HG02870 (cell line): Measurements from ENCODE around the gene CAPZB.

Experiments
- ATAC-seq: cut with Tn5 transposase; IDR thresholded peaks from one replicate; pipeline ENCODE4 v1.9.1; 2021; ENCODE audit warnings: mild to moderate bottlenecking, moderate library complexity; ENCODE audit not compliant: unreplicated experiment

The CAPZB gene

DNA sequence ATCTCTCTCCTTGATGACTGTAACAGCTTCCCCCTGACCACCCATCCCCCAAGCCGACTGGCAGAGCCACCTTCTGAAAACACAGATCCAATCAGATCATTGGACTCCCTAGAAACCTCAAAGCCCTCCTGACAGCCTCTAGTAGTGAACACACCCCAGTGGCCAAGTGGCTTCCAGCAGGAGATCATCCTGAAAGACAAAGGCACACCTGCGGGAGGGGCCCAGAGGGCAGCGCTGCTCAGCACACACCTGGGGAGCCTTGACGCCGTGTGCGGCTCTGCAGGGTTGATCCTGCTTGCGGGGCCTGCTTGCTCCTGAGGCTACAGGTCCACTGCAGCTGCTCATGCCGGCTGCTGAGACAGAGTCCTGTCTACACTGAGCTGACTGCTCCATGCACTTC, 131.7 kb downstream of the CAPZB start:
- no peak for ATAC-seq

DNA sequence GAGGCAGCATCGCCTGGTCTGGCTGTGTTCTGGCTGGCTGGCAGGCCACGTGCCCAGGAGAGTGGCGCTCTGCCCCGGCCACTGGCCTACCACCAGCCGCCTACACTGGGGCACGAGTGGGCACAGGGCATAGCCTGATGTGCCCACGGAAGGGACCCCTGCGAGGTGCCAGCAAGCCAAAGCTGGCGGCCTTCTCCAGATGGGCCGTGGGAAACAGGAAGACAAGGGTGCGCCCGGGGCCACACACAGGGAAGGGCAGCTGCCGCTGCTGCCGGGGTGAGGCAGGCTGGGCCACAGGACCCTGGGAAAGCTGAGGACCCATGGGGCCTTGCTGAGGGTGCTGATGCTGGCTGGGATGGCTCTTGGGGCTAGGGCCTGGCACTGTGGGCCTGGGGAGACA, 132.5 kb downstream of the CAPZB start:
- no peak for ATAC-seq

DNA sequence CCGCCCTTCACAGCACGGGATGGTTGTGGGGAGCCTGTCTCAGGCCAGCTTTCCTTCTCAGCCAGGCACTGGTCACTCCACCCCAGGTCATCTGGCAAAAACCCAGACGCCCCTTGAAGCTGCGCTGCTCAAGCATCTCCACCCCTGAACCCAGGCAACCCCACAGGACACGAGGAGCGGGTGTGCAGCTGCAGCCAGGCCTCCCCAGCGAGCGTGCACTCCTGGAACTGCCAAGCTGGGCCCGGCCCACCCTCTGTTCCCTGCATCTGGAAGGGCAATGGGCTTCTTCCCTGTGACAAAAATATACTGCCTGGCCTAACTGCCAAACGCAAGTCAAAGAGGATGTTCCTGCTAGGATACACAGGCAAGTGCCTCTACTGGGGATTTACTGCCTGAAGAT, 133.5 kb downstream of the CAPZB start:
- no peak for ATAC-seq

DNA sequence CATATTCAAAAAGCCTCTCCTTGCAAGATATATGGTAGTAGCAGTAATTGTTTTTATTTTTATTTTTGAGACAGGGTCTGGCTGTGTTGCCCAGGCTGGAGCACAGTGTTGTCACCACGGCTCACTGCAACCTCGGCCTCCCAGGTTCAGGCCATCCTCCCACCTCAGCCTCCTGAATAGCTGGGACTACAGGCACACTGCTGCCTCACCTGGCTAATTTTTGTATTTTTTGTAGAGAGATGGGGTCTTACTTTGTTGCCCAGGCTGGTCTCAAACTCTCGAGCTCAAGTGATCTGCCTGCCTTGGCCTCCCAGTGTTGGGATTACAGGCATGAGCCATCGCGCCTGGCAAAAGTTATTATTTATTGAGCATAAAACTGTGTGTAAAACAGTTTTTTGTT, 134.8 kb downstream of the CAPZB start:
- ATAC-seq: no peak

DNA sequence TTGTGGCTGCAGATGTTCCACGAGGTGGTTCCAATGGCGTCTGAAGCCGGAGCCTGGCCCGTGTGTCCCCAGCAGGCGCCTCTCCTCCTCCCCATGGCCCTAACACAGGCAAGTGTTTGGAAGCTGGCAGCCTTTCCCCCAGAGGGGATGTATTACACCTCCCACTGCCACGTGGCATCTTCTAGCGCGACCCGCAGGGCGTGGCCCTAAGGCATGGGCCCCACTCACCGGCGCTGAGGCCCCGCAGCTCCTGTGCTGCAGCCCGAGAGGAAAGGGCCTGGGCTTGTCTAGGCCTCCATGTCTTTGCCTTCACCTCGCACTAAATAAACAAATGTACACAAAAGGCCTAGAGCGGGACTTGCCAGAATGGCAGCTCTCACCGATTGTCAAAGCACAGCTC, 135.3 kb downstream of the CAPZB start:
- no peak for ATAC-seq

DNA sequence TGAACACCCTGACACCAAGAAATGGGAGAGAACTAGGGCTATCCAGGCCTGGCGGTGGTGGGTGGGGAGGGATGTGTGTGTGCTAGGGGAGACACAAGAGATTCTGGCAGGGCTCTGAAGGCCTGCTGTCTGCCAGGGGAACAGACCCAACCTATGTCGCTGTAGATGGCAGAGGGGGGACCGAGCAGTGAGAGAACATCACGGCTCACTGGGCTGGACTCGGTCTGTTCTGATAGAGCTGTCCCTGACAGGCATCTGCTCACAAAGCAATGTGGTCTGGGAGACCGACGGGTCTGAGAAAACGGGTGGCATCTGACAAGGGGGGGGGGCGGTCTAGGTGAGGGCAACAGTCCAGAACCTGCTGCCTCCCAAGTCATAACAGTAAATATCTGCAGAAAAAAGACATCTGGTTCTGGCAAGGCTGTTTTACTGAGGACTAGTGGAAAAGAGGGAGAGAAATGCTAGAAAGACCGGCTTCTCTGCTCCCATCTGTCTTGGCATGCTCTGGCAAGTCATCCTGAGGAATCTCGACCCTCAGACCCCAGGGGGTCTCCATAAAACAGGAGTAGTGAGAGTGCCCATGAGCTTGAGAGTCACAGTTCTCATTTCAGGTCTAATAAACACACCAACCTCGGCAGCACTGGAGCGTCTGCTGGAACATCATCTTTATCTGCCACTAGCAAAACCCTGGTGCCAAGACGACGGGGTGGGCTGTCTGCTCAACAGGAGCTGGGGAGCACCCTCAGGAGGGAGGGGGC, 136.7 kb downstream of the CAPZB start:
- ATAC-seq: no peak

DNA sequence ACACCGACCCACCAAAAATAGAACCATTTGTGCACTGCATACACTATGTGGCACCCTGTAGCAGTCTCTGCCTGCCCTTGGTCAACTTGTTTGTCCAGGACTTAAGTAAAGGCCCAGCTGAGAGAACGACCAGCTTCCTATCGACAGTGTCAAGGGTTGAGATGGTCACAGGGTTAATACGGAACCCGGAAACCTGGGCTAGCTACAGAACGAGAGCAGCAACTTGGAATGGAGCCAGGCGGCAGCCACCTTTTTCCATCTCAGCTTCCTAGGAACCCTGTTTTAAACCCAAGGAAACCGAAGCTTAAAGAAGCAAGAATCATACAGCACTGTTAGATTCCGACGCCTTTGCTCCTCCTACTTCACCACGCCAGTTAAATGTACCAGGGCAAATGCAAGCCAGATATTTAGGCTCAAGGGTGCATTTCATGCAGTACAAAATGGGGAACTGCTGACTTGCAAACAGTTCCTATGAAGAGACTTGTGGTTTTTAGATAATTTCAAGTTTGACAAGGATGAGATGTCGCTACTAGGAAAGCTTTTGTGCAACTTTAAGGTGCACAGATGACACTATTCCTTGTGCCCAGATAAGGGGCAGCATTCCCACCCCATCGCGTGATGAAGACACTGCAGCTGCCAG, 137.7 kb downstream of the CAPZB start:
- ATAC-seq: no peak

DNA sequence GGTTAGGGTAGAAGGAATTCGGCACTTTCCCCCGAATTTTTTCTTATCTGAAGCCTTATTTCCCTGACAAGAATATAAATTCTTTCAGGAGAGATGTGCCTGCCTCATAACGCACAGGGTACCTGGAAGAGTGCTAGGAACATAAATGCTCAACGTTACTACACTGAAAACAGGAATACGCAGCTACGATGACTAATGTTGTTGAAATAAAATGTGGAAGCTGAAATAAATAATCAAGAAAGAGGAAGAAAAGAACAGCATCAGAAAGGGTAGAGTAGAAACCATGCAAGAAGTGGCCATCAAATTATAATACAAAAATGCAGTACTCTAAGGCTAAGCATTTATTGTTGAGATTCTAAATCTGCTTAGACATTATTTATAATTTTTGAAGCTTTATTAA, 139.3 kb downstream of the CAPZB start:
- ATAC-seq: no peak

DNA sequence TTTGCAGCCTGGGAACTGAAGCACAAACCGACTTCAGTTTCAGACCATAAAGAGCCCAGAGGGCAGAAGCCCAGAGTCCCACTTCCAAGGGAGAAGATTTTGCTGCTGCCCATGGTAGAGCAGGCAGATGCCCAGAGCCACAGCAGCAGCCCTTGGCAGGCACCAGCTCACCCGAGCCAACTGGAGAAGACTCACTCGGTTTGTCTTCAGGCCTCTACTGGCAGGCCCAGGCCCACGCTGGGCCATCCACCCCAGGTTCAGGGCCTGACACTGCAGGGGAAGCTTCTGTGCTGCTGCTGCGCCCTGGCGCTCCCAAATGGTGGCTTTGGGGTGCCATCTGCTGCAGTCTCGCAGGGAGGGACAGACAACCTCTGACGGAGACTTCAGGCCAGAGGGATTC, 139.9 kb downstream of the CAPZB start:
- no peak for ATAC-seq

DNA sequence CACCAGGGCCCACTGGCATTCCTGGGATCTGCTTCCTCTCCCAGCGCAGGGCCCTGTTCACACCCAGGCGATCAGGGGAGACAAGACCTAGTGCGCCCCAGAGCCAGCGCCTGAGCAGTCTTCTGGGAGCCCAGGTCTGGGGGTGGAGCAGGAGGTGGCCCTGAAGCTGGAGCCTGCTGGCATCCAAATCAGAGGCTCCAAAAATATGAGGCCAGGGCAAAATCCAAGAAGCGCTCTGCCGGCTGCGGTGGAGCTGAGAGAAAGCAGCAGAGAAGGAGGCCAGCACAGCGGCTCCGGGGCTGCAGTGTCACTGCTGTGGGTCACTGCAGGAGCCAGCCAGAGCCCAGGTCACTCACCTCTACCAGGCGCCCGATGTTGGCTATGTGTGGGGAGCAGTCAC, 140.5 kb downstream of the CAPZB start:
- no peak for ATAC-seq

DNA sequence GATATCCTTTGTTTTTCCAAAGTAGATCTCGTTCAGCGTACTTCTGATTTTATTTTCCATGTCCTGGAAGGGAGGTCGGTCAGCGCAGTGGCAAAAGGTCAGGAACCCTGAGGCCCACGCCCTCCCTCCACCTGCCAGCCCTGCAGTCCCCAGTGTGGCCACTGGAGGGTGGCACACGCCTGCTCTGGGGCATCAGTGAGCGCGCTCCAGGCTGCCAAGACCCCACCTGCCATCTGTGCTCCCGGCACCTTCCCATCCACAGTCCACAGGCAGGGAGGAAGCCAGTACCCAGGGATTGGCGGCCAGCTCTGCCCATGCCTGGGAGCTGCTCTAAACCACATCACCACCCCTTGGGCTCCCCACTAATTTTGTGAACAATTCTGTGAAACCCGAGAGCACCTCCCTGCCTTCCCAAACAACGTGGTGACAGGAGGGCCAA, 140.9 kb downstream of the CAPZB start:
- ATAC-seq: no peak

DNA sequence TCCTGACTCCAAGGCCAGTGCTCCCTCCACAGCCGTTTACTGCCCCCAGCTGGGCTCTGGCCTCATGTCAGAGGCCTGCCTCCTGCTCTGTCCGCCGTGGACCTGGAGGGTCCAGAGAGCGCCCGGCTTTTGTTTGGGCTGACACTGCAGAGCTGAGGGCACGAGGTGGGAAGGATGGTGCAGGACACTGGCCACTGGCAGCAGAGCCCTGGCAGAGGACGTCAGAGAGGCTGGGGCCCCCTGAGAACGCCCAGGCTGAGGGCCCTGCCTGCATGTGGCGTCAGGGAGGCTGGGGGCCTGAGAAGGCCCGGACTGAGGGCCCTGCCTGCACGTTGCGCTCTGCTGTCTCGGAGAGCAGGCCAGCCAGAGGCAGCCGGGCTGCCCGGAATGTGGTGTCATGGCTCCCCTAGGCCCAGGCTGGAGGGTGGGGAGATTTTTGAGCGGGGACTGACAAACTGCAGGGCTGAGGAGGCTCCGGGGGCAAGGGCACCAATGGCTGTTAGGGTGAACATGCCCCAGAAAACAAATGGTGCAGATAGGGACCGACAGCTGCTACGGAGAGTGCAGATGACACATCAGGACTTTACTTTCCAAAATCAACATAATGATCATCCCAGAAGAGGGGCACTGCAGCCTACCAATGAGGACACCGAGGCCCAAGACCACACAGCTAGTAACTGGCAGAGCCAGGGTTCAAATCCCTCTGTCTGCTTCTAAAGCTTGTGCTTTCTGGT, 141.6 kb downstream of the CAPZB start:
- no peak for ATAC-seq

DNA sequence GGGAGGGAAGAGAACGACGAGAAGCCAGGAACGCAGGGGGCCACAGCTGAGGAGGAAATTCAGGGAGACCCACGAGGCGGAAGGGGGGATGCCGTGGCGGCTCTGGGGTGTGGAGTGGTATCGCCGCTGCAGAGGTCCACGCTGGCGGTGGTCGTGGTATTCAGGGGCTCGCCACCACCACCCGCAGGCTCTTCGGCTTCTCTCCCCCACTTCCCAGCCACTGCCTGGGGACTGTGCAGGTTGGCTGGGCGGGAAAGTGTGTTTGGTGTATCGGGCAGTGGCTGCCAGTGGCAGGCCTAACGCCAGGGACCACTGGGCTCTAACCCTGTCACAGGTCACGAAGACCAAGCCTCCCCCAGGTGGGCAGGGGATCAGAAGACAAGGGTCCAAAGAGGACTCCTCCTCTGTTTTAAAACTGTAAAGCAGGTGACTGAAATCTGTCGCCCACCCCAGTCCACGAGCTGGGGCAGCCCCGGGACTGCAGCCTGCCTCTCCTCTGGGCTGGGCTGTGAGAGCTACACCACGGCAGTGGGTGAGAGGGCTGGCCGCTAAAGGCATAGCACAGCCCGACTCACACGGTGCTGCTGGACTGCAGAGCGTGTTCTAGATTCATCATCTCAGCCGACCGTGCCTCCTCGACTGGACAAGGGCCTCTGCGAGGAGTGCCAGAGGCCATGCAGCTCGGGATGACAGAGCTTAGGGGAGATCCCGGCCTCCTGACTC, 142.3 kb downstream of the CAPZB start:
- no peak for ATAC-seq

DNA sequence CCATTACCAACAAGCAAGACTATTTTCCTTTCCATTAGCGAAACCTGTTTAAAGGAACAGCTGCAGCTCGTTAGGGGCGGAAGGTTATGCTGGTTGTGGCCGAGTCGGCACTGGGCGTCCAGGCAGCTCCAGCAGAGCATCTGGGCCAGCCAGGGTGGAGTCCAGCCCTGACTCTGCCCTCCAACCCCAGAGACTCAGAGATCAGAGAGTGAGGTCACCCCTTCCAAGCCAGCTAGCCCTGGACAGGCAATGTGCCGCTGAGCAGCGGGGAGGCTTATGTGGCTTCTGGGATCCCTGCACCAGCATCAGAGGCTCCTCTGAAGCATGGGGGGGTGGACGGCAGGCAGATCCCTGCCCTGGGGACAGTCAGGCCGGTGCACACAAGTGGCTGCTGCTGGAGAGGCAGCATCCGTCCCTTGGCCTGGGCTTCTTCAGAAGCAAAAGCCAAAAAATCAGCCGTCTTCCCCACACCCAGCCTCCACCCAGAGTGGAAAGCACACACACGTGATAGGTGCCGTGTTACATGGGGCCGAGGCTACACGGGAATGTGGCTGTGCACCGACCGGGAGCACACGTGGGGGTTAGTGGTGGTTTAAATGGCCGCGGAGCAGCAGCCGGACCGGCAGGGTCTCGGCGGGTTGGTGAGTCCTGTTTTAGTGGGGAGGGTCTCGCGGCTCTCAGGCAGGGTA, 143.1 kb downstream of the CAPZB start:
- ATAC-seq: no peak

DNA sequence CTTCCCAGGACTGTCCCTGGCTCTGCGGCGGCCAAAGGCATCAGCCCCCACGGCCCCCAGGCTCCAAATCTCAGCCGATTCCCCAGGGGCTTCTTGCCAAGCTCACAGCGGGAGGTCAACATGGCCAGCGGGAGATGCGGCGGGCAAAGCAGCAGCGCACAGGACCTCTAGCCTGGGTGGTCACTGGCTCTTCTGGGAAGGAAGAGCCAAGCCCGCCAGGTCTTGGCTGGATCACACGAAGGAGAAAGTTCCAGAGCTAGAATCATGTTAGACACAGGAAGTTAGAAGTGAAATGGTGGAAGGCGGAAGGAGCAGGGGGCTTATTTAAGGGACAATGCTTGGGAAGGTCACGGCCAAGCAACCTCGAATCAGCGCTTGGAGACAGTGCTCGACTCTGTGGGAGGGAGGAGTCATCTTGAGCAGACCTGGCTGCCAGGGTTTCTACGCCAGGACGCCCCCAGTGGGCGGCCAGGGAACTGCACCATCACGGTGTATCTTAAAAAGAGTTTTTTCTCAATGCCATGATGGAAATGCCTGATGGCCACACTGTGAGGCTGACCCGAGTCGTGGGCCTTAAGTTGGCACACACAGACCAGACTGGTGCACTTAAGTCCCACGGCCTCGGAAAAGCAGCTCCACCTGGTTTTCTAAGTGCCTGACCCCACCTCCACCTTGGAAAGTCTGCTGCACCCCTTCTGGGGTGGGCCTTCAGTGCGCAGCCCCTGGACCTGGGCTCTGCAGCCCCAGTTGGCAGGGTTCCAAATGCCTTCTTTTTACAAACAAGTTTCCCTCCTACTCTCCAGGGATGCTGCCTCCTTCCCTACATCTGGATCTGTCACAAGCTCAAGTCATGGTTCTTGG, 143.9 kb downstream of the CAPZB start:
- no peak for ATAC-seq

DNA sequence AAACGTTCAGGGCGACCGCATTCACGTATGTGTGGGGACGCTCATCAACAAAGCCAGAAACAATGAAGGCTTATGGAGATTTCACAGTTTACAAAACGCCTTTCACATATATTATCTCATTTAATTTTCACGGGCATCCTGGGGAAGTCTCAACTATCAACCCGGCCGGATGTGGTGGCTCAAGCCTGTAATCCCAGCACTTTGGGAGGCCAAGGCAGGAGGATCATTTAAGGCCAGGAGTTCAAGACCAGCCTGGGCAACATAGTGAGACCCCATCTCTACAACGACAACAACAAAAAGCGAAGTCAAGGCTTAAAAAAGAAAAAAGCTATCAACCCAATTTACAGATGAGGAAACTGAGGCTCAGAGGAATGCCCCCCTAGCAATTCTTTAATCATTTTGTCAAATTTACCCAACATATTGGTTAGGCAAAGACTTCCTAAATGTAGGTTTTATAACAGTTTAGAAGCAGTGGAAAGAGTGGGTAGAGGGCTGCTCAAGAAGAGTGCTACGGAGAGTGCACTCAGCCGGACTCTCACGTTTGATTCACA, 144.9 kb downstream of the CAPZB start:
- no peak for ATAC-seq

DNA sequence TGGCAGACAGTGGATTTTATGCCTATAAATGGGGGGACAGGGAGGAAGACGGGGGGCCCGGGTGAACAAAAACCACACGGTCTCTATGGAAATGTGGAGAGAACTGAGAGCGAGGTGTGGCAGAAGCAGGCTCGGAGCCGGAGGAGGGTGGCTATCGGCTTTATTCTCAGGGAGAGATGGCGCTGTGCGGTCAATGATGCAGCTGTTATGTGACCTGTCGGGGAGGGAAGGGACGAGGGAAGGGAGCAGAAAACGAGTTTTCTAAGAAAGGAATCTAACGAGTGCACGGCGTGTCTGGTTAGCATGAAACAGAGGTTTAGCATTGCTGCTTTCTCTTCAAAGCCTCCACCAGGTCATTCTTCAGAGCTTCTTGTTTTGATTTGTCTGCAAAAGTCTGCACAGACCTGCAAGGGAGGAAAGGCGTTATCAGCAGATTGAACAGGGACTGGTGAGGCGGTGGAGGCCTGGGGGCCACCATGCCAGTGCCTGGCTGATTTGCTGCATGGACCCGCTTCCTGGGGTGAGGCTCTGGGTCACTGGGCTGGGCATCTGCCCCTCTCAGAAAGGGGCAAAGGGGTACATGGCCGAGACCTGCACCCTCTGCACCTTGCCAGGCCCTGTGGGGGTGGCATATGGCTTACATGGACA, 146.0 kb downstream of the CAPZB start:
- ATAC-seq: no peak

DNA sequence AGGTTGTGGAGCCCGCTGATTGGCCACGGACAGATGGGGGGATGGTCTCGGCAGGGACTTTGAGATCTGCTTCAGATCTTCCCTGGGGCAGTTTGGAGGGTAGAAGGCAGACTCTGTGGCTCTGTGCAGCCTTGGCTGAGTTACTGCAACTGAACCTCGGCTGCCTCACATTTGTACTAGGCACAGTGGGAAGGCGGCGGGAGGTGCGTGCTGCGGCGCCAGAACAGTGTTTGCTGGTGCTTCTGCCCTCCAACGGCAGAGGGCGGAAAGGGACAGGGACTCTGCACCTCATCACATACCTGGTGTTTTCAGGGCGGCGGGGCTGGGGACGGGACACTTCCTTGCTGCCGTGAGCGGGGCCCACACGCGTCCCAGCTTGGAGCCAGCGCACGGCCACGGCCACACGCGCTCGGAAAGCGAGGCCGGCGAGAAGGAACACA, 147.0 kb downstream of the CAPZB start:
- no peak for ATAC-seq

DNA sequence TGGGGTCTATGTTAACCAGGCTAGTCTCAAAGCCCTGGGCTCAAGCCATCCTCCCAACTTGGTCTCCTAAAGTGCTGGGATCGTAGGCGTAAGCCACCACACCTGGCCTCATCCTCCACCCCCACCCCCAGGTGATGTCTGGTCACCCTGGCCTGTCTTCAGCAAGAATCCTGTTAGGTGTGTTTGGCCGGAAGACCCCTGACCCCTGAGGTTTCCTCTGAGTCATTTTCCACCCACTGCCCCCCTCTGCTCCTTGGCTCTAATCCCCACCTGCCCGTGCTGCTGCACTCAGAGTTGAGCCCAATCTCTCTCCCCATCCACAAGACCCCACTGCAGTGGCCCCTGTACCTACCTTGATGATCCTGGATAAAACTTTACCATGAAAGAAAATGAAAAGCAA, 148.1 kb downstream of the CAPZB start:
- ATAC-seq: no peak
